ENCODE results near the gene TTC34. TPM values are rescaled to one million over a fixed set of nuclear protein-coding genes. Genes with fewer than 3 reads are reported as not detected.
"Not testable (repeated sequence)": the region's sequence is repeated elsewhere in the genome, so short reads cannot be mapped to it uniquely, and the experiment has no call there.

Gene TTC34
- total RNA-seq, 1 experiment from 2014 or later = 0.05 TPM

DNA sequence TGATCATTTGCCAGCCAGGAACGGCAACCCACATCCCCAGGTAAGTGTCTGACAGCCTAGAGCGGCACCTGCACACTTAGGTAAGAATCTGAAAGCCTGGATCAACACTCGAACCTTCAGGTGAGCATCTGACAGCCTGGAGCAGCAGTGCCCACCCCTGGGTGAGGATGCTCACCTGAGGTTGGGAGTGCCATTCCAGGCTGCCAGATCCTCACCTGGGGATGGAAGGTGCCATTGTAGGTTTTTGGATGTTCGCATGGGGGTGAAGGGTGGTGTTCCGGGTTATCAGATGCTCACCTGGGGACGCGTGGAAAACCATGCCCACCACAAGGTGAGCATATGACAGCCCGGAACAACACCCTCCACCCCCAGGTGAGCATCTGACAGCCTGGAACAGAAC, 33.4 kb downstream of the TTC34 start:
- not testable (repeated sequence) for DNase-seq (ENCODE audit: low read depth)

DNA sequence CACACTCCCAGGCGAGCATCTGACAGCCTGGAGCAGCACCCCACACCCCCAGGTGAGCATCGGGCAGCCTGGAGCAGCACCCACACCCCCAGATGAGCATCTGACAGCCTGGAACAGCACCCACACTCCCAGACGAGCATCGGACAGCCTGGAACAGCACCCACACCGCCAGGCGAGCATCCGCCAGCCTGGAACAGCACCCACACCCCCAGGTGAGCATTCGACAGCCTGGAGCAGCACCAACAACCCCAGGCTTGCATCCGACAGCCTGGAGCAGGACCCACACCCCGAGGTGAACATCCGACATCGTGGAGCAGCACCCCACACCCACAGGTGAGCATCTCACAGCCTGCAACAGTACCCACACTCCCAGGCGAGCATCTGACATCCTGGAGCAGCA, 42.1 kb downstream of the TTC34 start:
- not testable (repeated sequence) for DNase-seq (ENCODE audit: low read depth)

DNA sequence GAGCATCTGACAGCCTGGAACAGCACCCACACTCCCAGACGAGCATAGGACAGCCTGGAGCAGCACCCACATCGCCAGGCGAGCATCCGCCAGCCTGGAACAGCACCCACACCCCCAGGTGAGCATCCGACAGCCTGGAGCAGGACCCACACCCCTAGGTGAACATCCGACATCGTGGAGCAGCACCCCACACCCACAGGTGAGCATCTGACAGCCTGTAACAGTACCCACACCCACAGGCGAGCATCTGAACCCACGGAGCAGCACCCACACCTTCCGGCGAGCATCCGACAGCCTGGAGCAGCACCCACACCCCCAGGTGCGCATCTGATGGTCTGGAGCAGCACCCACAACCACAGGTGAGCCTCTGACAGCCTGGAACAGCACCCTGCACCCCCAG, 44.0 kb downstream of the TTC34 start:
- DNase-seq (ENCODE audit: low read depth) = not testable (repeated sequence)

DNA sequence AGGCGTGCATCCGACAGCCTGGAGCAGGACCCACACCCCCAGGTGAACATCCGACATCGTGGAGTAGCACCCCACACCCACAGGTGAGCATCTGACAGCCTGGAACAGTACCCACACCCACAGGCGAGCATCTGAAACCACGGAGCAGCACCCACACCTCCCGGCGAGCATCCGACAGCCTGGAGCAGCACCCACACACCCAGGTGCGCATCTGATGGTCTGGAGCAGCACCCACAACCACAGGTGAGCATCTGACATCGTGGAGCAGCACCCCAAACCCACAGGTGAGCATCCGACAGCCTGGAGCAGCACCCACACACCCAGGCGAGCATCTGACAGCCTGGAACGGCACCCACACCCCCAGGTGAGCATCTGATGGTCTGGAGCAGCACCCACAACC, 46.1 kb downstream of the TTC34 start:
- DNase-seq (ENCODE audit: low read depth) = not testable (repeated sequence)

DNA sequence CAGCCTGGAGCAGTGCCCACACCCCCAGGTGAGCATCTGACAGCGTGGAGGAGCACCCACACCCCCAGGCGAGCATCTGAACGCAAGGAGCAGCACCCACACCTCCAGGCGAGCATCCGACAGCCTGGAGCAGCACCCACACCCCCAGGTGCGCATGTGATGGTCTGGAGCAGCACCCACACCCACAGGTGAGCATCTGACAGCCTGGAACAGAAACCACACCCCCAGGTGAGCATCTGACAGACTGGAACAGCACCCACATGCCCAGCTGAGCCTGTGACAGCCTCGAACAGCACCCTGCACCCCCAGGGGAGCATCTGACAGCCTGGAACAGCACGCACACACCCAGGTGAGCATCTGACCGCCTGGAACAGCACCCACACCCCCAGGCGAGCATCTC, 46.9 kb downstream of the TTC34 start:
- not testable (repeated sequence) for DNase-seq (ENCODE audit: low read depth)

DNA sequence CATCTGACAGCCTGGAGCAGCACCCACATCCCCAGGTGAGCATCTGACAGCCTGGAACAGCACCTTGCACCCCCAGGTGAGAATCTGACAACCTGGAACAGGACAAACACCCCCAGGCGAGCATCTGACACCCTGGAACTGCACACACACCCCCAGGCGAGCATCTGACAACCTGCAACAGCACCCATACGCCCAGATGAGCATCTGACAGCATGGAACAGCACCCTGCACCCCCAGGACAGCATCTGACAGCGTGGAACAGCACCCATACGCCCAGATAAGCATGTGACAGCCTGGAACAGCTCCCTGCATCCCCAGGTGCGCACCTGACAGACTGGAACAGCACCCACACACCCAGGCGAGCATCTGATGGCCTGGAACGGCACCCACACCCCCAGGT, 49.0 kb downstream of the TTC34 start:
- not testable (repeated sequence) for DNase-seq (ENCODE audit: low read depth)

DNA sequence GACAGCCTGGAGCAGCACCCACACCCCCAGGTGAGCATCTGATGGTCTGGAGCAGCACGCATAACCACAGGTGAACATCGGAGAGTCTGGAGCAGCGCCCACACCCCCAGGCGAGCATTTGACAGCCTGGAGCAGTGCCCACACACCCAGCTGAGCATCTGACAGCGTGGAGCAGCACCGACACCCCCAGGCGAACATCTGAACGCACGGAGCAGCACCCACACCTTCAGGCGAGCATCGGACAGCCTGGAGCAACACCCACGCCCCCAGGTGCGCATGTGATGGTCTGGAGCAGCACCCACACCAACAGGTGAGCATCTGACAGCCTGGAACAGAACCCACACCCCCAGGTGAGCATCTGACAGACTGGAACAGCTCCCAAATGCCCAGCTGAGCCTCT, 49.6 kb downstream of the TTC34 start:
- DNase-seq (ENCODE audit: low read depth) = not testable (repeated sequence)

DNA sequence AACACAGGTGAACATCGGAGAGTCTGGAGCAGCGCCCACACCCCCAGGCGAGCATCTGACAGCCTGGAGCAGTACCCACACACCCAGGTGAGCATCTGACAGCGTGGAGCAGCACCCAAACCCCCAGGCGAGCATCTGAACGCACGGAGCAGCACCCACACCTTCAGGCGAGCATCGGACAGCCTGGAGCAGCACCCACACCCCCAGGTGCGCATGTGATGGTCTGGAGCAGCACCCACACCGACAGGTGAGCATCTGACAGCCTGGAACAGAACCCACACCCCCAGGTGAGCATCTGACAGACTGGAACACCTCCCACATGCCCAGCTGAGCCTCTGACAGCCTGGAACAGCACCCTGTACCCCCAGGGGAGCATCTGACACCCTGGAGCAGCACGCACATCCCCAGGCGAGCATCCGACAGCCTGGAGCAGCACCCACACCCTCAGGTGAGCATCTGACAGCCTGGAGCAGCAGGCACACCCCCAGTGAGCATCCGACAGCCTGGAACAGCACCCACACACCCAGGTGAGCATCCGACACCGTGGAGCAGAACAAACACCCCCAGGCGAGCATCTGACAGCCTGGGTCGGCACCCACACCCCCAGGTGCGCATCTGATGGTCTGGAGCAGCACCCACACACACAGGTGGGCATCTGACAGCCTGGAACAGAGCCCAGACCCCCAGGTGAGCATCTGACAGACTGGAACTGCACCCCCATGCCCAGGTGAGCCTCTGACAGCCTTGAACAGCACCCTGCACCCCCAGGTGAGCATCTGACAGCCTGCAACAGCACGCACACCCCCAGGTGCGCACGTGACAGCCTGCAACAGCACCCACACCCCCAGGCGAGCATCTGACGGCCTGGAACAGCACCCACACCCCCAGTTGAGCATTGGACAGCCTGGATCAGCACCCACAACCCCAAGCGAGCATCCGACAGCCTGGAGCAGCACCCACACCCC, 50.4 kb downstream of the TTC34 start:
- DNase-seq (ENCODE audit: low read depth) = not testable (repeated sequence)

DNA sequence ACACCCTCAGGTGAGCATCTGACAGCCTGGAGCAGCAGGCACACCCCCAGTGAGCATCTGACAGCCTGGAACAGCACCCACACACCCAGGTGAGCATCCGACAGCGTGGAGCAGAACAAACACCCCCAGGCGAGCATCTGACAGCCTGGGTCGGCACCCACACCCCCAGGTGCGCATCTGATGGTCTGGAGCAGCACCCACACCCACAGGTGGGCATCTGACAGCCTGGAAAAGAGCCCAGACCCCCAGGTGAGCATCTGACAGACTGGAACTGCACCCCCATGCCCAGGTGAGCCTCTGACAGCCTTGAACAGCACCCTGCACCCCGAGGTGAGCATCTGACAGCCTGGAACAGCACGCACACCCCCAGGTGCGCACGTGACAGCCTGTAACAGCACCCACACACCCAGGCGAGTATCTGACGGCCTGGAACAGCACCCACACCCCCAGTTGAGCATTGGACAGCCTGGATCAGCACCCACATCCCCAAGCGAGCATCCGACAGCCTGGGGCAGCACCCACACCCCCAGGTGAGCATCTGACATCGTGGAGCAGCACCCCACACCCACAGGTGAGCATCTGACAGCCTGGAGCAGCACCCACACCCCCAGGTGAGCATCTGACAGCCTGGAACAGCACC, 51.3 kb downstream of the TTC34 start:
- not testable (repeated sequence) for DNase-seq (ENCODE audit: low read depth)

DNA sequence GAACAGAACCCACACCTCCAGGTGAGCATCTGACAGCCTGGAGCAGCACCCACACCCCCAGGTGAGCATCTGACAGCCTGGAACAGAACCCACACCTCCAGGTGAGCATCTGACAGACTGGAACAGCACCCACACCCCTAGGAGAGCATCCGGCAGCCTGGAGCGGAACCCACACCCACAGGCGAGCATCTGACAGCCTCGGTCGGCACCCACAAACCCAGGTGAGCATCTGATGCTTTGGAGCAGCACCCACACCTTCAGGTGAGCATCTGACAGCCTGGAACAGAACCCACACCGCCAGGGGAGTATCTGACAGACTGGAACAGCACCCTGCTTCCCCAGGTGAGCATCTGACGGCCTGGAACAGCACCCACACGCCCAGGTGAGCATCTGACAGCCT, 52.9 kb downstream of the TTC34 start:
- not testable (repeated sequence) for DNase-seq (ENCODE audit: low read depth)

DNA sequence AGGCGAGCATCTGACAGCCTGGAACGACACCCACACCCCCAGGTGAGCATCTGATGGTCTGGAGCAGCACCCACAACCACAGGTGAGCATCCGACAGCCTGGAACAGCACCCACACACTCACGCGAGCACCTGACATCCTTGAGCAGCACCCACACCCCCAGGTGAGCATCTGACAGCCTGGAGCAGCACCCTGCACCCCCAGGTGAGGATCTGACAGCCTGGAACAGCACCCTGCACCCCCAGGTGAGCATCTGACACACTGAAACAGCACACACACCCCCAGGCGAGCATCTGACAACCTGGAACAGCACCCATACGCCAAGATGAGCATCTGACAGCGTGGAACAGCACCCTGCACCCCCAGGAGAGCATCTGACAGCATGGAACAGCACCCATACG, 106.7 kb downstream of the TTC34 start:
- DNase-seq (ENCODE audit: low read depth) = not testable (repeated sequence)

DNA sequence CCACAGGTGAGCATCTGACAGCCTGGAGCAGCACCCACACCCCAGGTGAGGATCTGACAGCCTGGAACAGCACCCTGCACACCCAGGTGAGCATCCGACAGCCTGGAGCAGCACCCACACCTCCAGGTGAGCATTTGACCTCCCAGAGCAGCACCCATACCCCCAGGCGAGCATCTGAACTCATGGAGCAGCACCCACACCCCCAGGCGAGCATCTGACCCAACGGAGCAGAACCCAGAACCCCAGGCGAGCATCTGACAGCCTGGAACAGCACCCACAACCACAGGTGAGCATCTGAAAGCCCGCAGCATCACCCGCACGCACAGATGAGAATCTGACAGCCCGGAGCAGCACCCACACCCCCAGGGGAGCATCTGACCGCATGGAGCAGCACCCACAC, 111.3 kb downstream of the TTC34 start:
- not testable (repeated sequence) for DNase-seq (ENCODE audit: low read depth)

DNA sequence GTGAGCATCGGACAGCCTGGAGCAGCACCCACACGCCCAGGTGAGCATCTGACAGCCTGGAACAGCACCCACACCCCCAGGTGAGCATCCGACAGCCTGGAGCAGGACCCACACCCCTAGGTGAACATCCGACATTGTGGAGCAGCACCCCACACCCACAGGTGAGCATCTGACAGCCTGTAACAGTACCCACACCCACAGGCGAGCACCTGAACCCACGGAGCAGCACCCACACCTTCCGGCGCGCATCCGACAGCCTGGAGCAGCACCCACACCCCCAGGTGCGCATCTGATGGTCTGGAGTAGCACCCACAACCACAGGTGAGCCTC, 113.2 kb downstream of the TTC34 start:
- DNase-seq (ENCODE audit: low read depth) = not testable (repeated sequence)

DNA sequence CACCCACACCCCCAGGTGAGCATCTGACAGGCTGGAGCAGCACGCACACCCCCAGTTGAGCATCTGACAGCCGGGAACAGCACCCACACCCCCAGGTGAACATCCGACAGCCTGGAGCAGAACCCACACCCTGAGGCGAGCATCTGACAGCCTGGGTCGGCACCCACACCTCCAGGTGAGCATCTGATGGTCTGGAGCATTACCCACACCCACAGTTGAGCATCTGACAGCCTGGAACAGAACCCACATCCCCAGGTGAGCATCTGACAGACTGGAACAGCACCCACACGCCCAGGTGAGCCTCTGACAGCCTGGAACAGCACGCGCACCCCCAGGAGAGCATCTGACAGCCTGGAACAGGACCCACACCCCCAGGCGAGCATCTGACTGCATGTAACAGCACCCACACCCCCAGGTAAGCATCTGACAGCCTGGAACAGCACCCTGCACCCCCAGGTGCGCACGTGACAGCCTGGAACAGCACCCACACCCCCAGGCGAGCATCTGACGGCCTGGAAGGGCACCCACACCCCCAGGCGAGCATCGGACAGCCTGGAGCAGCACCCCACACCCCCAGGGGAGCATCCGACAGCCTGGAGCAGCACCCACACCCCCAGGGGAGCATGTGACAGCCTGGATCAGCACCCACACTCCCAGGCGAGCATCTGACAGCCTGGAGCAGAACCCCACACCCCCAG, 113.7 kb downstream of the TTC34 start:
- DNase-seq (ENCODE audit: low read depth) = not testable (repeated sequence)

DNA sequence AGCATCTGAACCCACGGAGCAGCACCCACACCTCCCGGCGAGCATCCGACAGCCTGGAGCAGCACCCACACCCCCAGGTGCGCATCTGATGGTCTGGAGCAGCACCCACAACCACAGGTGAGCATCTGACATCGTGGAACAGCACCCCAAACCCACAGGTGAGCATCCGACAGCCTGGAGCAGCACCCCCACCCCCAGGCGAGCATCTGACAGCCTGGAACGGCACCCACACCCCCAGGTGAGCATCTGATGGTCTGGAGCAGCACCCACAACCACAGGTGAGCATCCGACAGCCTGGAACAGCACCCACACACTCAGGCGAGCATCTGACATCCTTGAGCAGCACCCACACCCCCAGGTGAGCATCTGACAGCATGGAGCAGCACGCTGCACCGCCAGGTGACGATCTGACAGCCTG, 114.3 kb downstream of the TTC34 start:
- not testable (repeated sequence) for DNase-seq (ENCODE audit: low read depth)

DNA sequence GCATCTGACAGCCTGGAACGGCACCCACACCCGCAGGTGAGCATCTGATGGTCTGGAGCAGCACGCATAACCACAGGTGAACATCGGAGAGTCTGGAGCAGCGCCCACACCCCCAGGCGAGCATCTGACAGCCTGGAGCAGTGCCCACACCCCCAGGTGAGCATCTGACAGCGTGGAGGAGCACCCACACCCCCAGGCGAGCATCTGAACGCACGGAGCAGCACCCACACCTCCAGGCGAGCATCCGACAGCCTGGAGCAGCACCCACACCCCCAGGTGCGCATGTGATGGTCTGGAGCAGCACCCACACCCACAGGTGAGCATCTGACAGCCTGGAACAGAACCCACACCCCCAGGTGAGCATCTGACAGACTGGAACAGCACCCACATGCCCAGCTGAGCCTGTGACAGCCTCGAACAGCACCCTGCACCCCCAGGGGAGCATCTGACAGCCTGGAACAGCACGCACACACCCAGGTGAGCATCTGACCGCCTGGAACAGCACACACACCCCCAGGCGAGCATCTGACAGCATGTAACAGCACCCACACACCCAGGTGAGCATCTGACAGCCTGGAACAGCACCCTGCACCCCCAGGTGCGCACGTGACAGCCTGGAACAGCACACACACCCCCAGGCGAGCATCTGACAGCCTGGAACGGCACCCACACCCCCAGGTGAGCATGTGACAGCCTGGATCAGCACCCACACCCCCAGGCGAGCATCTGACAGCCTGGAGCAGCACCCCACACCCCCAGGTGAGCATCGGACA, 115.2 kb downstream of the TTC34 start:
- not testable (repeated sequence) for DNase-seq (ENCODE audit: low read depth)

DNA sequence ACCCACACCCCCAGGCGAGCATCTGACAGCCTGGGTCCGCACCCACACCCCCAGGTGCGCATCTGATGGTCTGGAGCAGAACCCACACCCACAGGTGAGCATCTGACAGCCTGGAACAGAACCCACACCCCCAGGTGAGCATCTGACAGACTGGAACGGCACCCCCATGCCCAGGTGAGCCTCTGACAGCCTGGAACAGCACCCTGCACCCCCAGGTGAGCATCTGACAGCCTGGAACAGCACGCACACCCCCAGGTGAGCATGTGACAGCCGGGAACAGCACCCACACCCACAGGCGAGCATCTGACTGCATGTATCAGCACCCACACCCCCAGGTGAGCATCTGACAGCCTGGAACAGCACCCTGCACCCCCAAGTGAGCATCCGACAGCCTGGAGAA, 115.8 kb downstream of the TTC34 start:
- DNase-seq (ENCODE audit: low read depth) = not testable (repeated sequence)

DNA sequence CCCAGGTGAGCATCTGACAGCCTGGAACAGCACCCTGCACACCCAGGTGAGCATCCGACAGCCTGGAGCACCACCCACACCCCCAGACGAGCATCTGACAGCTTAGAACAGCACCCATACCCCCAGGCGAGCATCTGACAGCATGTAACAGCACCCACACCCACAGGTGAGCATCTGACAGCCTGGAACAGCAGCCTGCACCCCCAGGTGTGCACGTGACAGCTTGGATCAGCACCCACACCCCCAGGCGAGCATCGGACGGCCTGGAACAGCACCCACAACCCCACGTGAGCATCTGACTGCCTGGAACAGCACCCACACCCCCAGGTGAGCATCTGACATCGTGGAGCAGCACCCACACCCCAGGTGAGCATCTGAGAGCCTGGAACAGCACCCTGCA, 116.6 kb downstream of the TTC34 start:
- DNase-seq (ENCODE audit: low read depth) = not testable (repeated sequence)

DNA sequence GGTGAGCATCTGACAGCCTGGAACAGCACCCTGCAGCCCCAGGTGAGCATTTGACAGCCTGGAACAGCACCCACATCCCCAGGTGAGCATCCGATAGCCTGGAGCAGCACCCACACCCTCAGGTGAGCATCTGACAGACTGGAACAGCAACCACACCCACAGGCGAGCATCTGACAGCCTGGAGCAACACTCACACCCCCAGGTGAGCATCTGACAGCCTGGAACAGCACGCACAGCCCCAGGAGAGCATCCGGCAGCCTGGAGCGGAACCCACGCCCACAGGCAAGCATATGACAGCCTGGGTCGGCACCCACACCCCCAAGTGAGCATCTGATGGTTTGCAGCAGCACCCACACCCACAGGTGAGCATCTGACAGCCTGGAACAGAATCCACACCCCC, 117.5 kb downstream of the TTC34 start:
- DNase-seq (ENCODE audit: low read depth) = not testable (repeated sequence)

DNA sequence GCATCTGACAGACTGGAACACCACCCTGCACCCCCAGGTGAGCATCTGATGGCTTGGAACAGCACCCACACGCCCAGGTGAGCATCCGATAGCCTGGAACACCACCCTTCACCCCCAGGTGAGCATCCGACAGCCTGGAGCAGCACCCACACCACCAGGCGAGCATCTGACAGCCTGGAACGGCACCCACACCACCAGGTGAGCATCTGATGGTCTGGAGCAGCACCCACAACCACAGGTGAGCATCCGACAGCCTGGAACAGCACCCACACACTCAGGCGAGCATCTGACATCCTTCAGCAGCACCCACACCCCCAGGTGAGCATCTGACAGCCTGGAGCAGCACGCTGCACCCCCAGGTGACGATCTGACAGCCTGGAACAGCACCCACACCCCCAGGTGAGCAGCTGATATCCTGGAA, 118.2 kb downstream of the TTC34 start:
- DNase-seq (ENCODE audit: low read depth) = not testable (repeated sequence)

DNA sequence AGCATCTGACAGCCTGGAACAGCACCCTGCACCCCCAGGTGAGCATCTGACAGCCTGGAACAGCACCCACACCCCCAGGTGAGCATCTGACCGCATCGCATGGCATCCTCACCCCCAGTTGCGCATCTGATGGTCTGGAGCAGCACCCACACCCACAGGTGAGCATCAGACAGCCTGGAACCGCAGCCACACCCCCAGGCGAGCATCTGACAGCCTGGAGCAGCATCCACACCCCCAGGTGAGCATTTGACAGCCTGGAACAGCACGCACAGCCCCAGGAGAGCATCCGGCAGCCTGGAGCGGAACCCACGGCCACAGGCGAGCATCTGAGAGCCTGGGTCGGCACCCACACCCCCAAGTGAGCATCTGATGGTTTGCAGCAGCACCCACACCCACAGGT, 118.6 kb downstream of the TTC34 start:
- not testable (repeated sequence) for DNase-seq (ENCODE audit: low read depth)

Data from M059J (cell line).